ENCODE results near the gene JUN.
A peak's percentile ranks its signal among the peaks of the same experiment; 100 is the strongest.

Gene JUN

DNA sequence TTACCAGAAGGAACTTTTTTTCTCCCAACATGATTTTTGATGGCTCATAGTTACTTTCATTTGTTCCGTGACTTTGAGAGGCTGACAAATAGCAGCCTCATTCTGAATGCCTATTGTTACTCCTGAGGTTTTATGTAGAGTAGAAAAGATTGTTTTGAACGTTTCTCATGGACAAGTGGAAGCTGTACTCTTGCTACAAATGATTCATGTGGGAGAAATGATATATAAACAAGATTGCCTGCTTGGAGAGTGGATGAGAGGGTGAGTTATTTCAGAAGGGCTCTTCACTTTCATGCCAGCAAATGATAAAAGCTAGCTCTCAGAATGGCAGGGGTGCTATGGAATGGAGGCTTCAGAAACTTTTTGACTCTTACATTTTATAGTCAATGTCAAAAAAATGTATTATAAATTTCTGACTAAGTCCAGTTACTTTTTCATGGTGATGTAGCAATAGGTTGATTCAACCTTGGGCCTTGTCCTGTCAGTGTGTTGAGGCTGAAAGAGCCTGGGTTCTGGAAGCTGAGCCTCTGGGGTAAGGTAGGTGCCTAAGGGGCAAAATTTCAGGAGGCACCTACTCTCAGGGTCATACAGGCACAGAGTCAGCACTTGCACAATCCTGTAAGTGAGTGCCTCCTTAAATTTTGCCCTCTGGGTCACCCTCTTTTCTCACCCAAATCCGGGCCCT is 19.4 kb downstream of the JUN start:
- Histone ChIP-seq H3K4me3 (ENCODE audit: low read length) (no peak overlapping the region), H3K27me3 (ENCODE audit: control insufficient read depth, insufficient read depth, low read length) (no peaks in the 10 kb centered on the region), H3K27ac (ENCODE audit: low read depth, low read length) (peak overlapping the region; percentile 11), H3K9ac (ENCODE audit: low read length) (no peak overlapping the region), H3K36me3 (ENCODE audit: control insufficient read depth, insufficient read depth, low read length) (no peaks in the 10 kb centered on the region), H3K4me1 (ENCODE audit: control insufficient read depth, insufficient read depth, low read length) (peaks cover 6% of the 10 kb centered on the region)

DNA sequence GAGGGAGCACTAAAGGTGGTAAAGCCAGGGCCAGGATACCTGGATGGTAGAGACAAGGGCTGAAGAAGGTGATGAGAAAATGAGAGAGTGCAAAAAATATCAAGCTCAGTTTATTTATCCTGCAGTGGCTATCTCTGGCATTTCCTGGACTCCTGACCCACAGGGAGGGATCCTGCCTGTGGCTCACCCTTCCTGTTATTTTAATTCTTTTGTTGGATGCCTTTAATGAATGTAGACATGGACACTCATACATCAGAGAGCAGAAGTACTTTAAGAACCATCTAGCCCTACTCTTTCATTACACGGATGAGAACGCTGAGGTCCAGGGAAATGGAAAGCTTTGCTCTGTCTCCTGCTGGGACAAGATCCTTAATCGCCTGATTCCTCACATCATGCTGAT is 20.6 kb downstream of the JUN start:
- Histone ChIP-seq H3K4me1 (ENCODE audit: control insufficient read depth, insufficient read depth, low read length) (peaks cover 6% of the 10 kb centered on the region), H3K4me3 (ENCODE audit: low read length) (no peak overlapping the region), H3K27me3 (ENCODE audit: control insufficient read depth, insufficient read depth, low read length) (no peaks in the 10 kb centered on the region), H3K36me3 (ENCODE audit: control insufficient read depth, insufficient read depth, low read length) (no peaks in the 10 kb centered on the region), H3K27ac (ENCODE audit: low read depth, low read length) (no peak overlapping the region), H3K9ac (ENCODE audit: low read length) (no peak overlapping the region)

DNA sequence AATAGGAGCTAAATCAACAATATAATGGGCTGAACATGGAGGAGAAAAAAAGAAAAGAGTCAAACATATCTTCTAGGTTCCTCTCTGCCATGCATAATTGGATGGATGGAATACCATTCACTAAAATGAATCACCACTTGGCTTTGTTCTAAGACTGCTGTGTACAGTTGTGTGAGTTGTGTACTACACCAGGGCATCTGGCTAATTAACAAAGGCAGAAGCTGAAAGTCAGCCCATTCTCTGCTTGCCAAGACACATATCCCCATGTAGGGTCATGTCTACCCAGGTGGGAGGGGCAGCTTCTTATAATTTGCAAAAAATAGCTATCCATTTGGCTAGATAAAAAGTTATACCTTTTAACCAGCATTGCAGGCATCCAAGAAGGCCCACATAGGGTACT is 21.0 kb downstream of the JUN start:
- H3K4me1 ChIP-seq (ENCODE audit: control insufficient read depth, insufficient read depth, low read length): peaks cover 6% of the 10 kb centered on the region
- H3K4me3 ChIP-seq (ENCODE audit: low read length): no peak overlapping the region
- no peaks in the 10 kb centered on the region for H3K36me3 ChIP-seq (ENCODE audit: control insufficient read depth, insufficient read depth, low read length)
- no peak overlapping the region for H3K9ac ChIP-seq (ENCODE audit: low read length)
- H3K27me3 ChIP-seq (ENCODE audit: control insufficient read depth, insufficient read depth, low read length): no peaks in the 10 kb centered on the region
- no peak overlapping the region for H3K27ac ChIP-seq (ENCODE audit: low read depth, low read length)

DNA sequence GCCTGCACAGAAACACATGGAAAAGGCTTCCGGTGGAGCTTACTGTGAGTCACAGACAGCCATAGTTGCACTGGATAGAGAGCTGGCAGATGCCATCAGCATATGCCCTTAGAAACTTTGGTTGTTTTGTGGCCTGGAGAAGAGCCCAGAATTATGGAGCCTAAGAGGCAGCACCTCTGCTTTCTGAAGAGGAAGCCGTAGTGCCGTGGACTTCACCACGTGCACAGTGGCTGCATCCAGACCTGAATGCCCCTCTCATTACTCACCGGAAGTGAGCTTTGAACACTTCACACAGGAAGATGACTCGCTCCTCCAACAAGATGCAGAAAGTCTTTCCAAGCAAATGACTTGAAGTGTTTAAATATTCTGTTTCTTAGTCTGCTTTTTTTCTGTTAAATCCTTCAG is 28.4 kb downstream of the JUN start:
- H3K4me3 ChIP-seq (ENCODE audit: low read length): no peak overlapping the region
- H3K36me3 ChIP-seq (ENCODE audit: control insufficient read depth, insufficient read depth, low read length): no peaks in the 10 kb centered on the region
- H3K27ac ChIP-seq (ENCODE audit: low read depth, low read length): peak overlapping the region; percentile 73
- peaks cover 9% of the 10 kb centered on the region for H3K4me1 ChIP-seq (ENCODE audit: control insufficient read depth, insufficient read depth, low read length)
- H3K27me3 ChIP-seq (ENCODE audit: control insufficient read depth, insufficient read depth, low read length): no peaks in the 10 kb centered on the region
- H3K9ac ChIP-seq (ENCODE audit: low read length): no peak overlapping the region

DNA sequence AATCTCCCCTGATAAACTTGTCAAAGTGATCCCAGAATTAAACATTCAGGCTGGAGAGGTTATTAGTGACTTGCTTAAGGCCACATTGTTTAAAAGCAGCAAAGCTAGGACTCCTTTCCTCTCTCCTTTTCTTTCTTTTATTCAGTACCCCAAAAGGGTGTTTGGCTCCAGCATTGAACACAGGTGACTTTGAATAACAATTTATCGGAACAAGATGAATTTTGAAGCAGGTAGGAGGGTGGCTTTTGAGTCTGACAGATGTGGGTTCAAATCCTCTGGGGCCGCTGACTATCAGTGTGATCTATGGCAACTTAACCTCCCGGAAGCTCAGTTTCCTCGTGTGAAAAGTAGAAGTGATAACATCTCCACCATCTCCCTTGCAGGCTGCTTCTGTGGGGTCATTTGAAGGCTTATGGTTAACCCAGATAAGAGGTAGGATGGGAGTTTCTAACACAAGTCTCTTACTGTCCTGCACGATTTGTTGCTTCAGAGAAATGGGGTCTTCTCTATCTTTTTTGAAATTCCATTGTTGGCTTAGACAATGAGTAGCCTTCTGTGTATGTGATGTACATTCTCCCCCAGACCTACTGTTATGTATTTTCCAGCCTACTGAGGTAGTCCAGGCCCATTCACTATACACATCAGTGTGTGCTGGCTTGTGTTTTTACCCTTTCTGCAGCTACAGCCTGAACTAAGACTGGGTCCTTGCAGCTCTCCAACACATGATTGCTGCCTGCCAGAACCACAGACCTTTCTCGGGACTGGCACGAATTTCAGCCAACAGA is 29.0 kb downstream of the JUN start:
- Histone ChIP-seq H3K9ac (ENCODE audit: low read length) (no peak overlapping the region), H3K27ac (ENCODE audit: low read depth, low read length) (peak overlapping the region; percentile 73), H3K27me3 (ENCODE audit: control insufficient read depth, insufficient read depth, low read length) (no peaks in the 10 kb centered on the region), H3K36me3 (ENCODE audit: control insufficient read depth, insufficient read depth, low read length) (no peaks in the 10 kb centered on the region), H3K4me3 (ENCODE audit: low read length) (no peak overlapping the region), H3K4me1 (ENCODE audit: control insufficient read depth, insufficient read depth, low read length) (peaks cover 9% of the 10 kb centered on the region)

DNA sequence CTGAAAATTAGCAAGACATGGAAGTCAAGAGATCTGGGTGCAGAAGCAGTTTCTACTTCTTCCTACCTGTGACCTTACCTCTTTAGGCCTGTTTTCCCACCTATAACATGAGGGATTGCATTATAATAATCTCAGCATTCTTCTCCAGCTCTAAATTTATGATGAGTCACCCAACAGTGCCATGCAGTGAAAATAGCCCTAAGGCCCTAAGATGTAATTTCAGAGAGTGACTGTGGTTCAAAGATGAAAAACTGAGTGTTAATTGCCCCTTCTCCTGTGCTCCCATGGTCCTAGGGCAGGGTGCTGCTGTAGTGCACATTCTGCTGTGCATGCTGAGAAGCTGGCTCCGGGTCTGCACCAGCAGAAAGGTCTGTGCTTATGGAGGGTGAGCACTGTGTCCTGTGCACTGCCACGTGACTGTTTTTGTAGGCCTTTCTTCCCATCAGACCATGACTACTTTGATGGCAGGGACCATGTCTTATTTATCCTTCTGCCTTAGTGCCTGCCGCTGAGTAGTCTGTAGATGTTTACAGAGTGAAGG is 29.7 kb downstream of the JUN start:
- Histone ChIP-seq H3K4me3 (ENCODE audit: low read length) (no peak overlapping the region), H3K4me1 (ENCODE audit: control insufficient read depth, insufficient read depth, low read length) (peaks cover 9% of the 10 kb centered on the region), H3K9ac (ENCODE audit: low read length) (no peak overlapping the region), H3K27me3 (ENCODE audit: control insufficient read depth, insufficient read depth, low read length) (no peaks in the 10 kb centered on the region), H3K27ac (ENCODE audit: low read depth, low read length) (no peak overlapping the region), H3K36me3 (ENCODE audit: control insufficient read depth, insufficient read depth, low read length) (no peaks in the 10 kb centered on the region)

DNA sequence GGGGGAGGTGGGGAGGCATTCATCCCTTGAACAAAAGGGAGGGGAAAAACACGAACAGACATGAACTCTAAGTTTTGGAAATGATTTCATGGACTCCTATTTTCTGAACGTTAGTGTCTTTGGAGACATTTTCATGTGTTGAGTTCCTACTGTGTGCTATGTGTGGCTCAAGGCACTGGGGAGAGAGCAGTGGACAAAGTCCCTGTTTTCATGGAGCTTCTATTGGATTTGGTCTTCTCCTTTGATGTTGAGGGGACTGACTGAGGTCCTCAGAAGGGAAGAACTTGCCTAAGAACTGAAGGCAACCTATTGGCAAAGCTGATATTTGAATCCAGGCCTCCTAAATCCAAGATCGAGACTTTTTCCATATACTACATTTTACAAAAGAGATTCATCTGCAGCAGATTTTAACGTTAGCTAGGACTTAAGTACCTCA is 30.4 kb downstream of the JUN start:
- peak overlapping the region; percentile 12 for H3K27ac ChIP-seq (ENCODE audit: low read depth, low read length)

DNA sequence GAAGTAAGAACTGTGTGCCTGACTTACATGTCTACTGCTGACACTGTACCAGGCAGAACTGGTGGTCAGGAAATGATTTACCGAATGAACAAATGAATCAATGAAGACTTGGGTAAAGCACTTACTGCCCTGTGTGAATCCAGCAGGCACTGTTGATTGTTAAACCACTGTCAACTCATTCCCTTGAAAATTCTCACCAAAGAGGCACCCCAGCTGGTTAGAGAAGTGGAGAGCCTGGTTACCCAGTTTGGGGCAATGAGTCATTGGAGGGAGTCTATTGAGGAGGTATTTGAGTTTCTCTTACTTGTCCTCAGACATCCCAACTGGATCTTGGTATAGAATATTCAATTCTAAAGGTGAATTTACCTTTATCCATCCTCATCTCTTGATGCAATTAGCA is 34.2 kb downstream of the JUN start:
- no peak overlapping the region for H3K4me3 ChIP-seq (ENCODE audit: low read length)
- no peak overlapping the region for H3K27ac ChIP-seq (ENCODE audit: low read depth, low read length)
- no peaks in the 10 kb centered on the region for H3K36me3 ChIP-seq (ENCODE audit: control insufficient read depth, insufficient read depth, low read length)
- H3K27me3 ChIP-seq (ENCODE audit: control insufficient read depth, insufficient read depth, low read length): no peaks in the 10 kb centered on the region
- H3K9ac ChIP-seq (ENCODE audit: low read length): no peak overlapping the region
- H3K4me1 ChIP-seq (ENCODE audit: control insufficient read depth, insufficient read depth, low read length): no peaks in the 10 kb centered on the region

More for the DNA sequence above, 30.4 kb downstream of the JUN start:
- H3K9ac ChIP-seq (ENCODE audit: low read length): no peak overlapping the region
- H3K27me3 ChIP-seq (ENCODE audit: control insufficient read depth, insufficient read depth, low read length): no peaks in the 10 kb centered on the region
- peaks cover 9% of the 10 kb centered on the region for H3K4me1 ChIP-seq (ENCODE audit: control insufficient read depth, insufficient read depth, low read length)
- no peaks in the 10 kb centered on the region for H3K36me3 ChIP-seq (ENCODE audit: control insufficient read depth, insufficient read depth, low read length)
- no peak overlapping the region for H3K4me3 ChIP-seq (ENCODE audit: low read length)

DNA sequence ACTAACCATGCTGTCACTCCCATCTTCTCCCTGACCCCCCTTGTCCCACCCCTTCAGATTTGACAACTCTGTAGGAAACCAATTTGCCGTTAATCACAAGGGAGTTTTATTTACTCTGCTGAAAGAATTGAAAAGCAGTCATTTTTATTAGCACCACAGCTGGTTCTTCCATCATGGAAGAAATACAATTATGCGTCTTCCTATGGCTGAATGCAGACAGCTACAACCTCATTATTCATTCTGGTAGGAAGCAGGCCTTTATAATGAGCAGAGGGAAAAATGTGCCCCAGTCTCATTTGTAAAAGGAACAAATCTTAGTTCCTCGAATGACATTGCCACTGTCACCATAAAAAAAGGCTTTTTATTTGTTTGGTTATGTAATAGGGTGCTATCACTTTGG is 35.2 kb downstream of the JUN start:
- Histone ChIP-seq H3K9ac (ENCODE audit: low read length) (no peak overlapping the region), H3K27me3 (ENCODE audit: control insufficient read depth, insufficient read depth, low read length) (no peaks in the 10 kb centered on the region)

DNA sequence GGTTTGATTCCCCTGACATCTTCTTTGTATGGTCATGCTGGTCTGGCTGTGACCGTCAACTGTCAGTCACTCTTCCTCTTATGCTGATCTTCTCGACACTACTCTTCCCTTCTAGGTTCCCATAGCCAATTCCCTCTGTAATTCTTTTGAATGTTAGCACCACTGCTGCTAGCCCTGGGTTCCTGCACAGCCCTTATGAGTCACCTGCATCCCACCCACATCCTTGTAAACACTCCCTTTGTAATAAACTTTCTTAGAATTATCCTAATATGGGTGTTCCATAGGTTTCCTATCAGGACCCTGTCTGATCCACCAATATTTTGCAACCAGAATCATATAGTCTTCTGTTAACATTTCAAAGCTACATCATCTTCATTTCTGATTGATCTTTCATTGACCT is 37.1 kb downstream of the JUN start:
- Histone ChIP-seq H3K9ac (ENCODE audit: low read length) (no peak overlapping the region), H3K4me1 (ENCODE audit: control insufficient read depth, insufficient read depth, low read length) (no peaks in the 10 kb centered on the region), H3K4me3 (ENCODE audit: low read length) (no peak overlapping the region), H3K27ac (ENCODE audit: low read depth, low read length) (no peak overlapping the region), H3K36me3 (ENCODE audit: control insufficient read depth, insufficient read depth, low read length) (no peaks in the 10 kb centered on the region), H3K27me3 (ENCODE audit: control insufficient read depth, insufficient read depth, low read length) (no peaks in the 10 kb centered on the region)

More for the DNA sequence above, 35.2 kb downstream of the JUN start:
- Histone ChIP-seq H3K27ac (ENCODE audit: low read depth, low read length) (no peak overlapping the region), H3K4me1 (ENCODE audit: control insufficient read depth, insufficient read depth, low read length) (no peaks in the 10 kb centered on the region), H3K4me3 (ENCODE audit: low read length) (no peak overlapping the region), H3K36me3 (ENCODE audit: control insufficient read depth, insufficient read depth, low read length) (no peaks in the 10 kb centered on the region)

DNA sequence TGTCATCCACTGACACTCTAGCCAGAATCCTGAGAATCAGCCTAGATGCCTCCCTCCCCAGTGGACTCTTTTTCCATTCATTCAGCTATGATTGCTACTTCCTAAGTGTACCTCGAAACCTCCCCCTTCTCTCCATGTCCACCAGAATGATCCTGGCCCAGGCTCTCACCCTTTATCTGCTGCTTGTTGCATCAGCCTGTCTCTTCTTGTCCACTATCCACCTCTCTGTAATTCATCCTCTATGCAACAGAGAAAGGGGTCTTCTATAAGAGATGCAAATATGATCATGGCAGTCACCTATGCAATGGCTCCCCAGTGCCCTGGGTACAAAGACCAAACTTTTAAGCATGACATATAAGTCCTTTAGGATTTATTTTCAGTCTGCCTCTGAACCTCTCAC is 37.7 kb downstream of the JUN start:
- Histone ChIP-seq H3K27ac (ENCODE audit: low read depth, low read length) (no peak overlapping the region), H3K4me3 (ENCODE audit: low read length) (no peak overlapping the region), H3K27me3 (ENCODE audit: control insufficient read depth, insufficient read depth, low read length) (no peaks in the 10 kb centered on the region), H3K9ac (ENCODE audit: low read length) (no peak overlapping the region), H3K36me3 (ENCODE audit: control insufficient read depth, insufficient read depth, low read length) (no peaks in the 10 kb centered on the region), H3K4me1 (ENCODE audit: control insufficient read depth, insufficient read depth, low read length) (no peaks in the 10 kb centered on the region)

DNA sequence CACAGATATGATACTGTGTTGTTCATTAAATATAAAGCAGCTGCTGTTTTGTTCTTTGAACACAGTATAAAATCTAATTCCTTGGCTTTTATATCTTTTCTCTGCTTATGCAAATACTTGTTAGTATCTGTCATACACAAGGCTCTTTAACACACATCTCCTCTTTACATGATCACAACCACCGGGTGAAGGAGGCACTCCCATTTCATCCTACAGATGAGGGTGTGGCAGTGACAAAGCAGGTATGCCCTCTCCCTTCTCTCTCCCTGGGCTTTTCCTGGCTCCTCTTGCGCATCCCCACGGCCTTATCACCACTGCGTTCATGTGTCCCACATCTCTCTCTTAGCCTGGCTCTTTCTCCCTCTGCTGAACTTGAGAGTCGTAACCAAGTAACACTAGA is 38.2 kb downstream of the JUN start:
- H3K27me3 ChIP-seq (ENCODE audit: control insufficient read depth, insufficient read depth, low read length): no peaks in the 10 kb centered on the region
- no peaks in the 10 kb centered on the region for H3K4me1 ChIP-seq (ENCODE audit: control insufficient read depth, insufficient read depth, low read length)
- no peak overlapping the region for H3K27ac ChIP-seq (ENCODE audit: low read depth, low read length)
- H3K4me3 ChIP-seq (ENCODE audit: low read length): no peak overlapping the region
- no peak overlapping the region for H3K9ac ChIP-seq (ENCODE audit: low read length)
- H3K36me3 ChIP-seq (ENCODE audit: control insufficient read depth, insufficient read depth, low read length): no peaks in the 10 kb centered on the region

Measured in rectal smooth muscle tissue (tissue), 1 donor.